Uterus (tissue), 2 donors: Measurements from ENCODE around the gene CST11.

Experiments
- POLR2A ChIP-seq, 2 donors: fragments of 450-650 bp; IDR thresholded peaks; one replicate each; pipeline ENCODE4 v1.6.1; 2016; ENCODE audit warnings: antibody characterized with exemption in 2 of 2, mild to moderate bottlenecking in 1 of 2, moderate library complexity in 1 of 2
- TF ChIP-seq, protein P1 (sequence below), 4 experiments: fragments of 200-600 bp in 2 of 4; fragments of 450-650 bp in 2 of 4; sonication (generic) in 2 of 4; IDR thresholded peaks; one replicate each; pipeline ENCODE4 v1.5.1; 2016 to 2019; ENCODE audit warnings: antibody characterized with exemption in 4 of 4, mild to moderate bottlenecking in 2 of 4, moderate library complexity in 1 of 4

GRCh38 chr20:23455639-23456038 is 3.0 kb upstream of the CST11 start:
- TF ChIP-seq, protein P1, sequence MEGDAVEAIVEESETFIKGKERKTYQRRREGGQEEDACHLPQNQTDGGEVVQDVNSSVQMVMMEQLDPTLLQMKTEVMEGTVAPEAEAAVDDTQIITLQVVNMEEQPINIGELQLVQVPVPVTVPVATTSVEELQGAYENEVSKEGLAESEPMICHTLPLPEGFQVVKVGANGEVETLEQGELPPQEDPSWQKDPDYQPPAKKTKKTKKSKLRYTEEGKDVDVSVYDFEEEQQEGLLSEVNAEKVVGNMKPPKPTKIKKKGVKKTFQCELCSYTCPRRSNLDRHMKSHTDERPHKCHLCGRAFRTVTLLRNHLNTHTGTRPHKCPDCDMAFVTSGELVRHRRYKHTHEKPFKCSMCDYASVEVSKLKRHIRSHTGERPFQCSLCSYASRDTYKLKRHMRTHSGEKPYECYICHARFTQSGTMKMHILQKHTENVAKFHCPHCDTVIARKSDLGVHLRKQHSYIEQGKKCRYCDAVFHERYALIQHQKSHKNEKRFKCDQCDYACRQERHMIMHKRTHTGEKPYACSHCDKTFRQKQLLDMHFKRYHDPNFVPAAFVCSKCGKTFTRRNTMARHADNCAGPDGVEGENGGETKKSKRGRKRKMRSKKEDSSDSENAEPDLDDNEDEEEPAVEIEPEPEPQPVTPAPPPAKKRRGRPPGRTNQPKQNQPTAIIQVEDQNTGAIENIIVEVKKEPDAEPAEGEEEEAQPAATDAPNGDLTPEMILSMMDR (IDR thresholded peaks at IDR 0.05): no peak
- no peak for TF ChIP-seq POLR2A (IDR thresholded peaks at IDR 0.05)
